Epithelial cell of proximal tubule (primary cell): ENCODE results near the gene B4GALT5. TPM values are rescaled to one million over a fixed set of nuclear protein-coding genes. Genes with fewer than 3 reads are reported as not detected.

Experiments
- DNase-seq: peaks from one replicate; pipeline ENCODE4 v3.0.0-alpha.2; 2011; ENCODE audit warnings: low read depth
- H3K4me3 ChIP-seq: 2 replicates; pipeline ENCODE4 v1.5.1; 2011; ENCODE audit warnings: low read depth, mild to moderate bottlenecking, low read length
- total RNA-seq: library from RNA; depleted of rRNA; stranded (reverse); fragments of >200 nt; gene quantifications from 2 replicates; pipeline ENCODE4 v1.2.3, GENCODE V29; 2015
- TF ChIP-seq, protein P1 (sequence below): conservative IDR thresholded peaks from 2 replicates; pipeline ENCODE4 v1.5.1; 2012; ENCODE audit warnings: low read depth, mild to moderate bottlenecking, low read length

B4GALT5 gene
- total RNA-seq, 1 donor from 2014 or later, result 27.4 TPM

DNA sequence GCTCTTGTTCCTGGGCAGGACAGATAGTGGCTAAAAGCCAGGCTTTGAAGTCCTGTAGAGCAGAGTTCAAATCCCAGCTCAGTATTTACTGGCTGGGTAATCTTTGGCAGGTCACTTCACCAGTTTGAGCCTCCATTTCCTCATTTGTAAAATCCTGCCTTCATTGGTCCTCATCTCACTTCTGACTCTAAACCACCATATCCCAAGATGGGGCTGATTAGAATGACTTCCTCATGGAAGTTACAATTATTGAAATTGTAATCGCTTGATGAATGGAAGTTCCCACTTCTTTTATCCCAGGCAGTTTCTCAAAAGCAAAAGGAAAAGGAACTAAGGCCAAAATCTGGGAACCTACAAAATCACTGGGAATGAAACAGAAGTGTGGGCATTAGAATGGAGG lies 35.9 kb upstream of the B4GALT5 start:
- TF ChIP-seq, protein P1, sequence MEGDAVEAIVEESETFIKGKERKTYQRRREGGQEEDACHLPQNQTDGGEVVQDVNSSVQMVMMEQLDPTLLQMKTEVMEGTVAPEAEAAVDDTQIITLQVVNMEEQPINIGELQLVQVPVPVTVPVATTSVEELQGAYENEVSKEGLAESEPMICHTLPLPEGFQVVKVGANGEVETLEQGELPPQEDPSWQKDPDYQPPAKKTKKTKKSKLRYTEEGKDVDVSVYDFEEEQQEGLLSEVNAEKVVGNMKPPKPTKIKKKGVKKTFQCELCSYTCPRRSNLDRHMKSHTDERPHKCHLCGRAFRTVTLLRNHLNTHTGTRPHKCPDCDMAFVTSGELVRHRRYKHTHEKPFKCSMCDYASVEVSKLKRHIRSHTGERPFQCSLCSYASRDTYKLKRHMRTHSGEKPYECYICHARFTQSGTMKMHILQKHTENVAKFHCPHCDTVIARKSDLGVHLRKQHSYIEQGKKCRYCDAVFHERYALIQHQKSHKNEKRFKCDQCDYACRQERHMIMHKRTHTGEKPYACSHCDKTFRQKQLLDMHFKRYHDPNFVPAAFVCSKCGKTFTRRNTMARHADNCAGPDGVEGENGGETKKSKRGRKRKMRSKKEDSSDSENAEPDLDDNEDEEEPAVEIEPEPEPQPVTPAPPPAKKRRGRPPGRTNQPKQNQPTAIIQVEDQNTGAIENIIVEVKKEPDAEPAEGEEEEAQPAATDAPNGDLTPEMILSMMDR, result no peak
- no peak overlapping the region for H3K4me3 ChIP-seq
- no peak for DNase-seq

DNA sequence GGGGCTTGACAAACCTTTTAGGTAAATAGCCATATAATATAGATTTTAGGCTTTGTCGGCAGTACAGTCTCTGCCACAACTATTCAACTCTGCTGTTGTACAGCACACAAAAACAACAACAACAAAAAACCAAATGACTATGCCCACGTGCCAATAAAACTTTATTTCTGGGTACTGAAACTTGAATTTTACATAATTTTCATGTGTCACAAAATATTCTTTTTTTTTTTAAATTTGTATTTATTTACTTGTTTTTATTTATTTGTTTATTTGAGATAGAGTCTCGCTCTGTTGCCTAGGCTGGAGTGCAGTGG lies 34.8 kb upstream of the B4GALT5 start:
- TF ChIP-seq, protein P1, result no peak
- no peak for DNase-seq
- no peak overlapping the region for H3K4me3 ChIP-seq

DNA sequence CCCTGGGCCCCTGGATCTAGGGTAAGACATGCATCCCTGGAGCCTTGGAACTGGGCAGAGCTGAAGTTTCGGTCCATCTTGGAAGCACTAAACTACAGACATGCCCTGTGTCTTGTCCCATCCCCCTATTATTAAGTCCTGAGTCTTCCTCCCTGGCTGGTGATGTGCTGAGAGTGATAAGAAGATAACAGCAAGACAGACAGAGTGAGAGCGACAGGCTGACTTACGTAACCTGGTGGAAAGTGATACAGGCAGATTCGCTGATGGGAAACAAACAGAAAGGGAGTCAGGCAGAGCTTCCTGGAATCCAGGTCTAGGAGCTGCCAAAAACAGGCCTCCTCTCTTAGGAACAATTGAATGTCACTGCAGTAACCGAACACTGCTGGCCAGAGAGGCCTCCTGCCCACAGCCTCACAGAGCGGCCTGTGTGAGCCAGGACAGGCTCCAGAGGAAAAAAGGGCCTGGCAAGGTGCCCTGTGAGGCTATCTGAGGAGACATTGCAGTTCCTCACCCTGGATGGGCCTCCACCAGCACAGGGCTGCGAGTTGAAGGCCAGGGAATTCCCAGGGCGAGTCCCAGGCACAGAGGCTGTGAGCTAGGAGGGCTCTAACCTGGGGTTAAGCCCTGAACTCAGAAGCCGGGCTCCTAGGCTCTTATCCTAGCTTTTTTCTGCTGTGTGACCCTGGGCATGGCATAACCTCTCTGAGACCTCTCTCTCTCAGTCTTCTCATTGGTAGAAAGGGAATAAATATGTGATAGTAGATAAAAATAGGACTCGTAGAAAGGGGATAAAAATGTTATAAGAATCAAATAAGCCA lies 34.2 kb upstream of the B4GALT5 start:
- DNase-seq, result no peak

DNA sequence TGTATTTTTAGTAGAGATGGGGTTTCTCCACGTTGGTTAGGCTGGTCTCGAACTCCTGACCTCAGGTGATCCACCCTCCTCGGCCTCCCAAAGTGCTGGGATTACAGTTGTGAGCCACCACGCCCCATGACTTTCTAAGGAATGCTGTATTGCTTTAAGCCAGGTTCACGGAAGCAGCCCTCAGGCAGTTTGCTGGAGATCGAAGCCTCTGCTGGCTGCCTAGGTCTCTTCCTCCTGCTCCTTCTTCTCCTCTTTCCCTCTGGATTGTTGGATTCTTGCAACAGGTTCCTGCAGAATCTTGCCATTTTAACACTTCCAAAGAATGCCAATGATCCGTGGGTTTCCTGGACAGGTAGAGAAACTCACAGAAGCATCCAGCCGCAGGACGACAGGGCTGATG lies 29.3 kb upstream of the B4GALT5 start:
- DNase-seq, result no peak
- TF ChIP-seq, protein P1, result no peak

More for the DNA sequence above, 34.2 kb upstream of the B4GALT5 start:
- TF ChIP-seq, protein P1, result no peak
- no peak overlapping the region for H3K4me3 ChIP-seq

DNA sequence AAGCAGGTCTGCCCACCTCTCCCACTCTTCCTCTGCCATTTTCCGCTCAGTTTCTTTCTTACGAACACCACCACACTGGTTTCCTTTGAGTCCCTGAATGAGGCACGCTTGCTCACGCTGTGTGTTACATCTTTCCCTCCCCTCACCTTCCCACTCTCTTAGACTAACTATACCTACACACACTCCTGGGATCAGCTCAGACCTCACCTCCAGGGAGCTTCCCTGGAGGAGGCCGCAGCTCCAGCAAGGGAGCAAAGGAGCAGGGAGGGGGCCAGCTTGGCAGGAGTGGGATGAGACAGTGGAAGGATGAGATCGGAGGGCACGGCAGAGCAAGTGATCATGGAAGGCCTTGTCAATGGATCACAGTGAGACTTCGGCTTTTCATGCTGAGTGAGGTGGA lies 28.3 kb upstream of the B4GALT5 start:
- H3K4me3 ChIP-seq, result no peak overlapping the region
- no peak for DNase-seq
- TF ChIP-seq, protein P1, result no peak

More for the DNA sequence above, 29.3 kb upstream of the B4GALT5 start:
- H3K4me3 ChIP-seq, result no peak overlapping the region

DNA sequence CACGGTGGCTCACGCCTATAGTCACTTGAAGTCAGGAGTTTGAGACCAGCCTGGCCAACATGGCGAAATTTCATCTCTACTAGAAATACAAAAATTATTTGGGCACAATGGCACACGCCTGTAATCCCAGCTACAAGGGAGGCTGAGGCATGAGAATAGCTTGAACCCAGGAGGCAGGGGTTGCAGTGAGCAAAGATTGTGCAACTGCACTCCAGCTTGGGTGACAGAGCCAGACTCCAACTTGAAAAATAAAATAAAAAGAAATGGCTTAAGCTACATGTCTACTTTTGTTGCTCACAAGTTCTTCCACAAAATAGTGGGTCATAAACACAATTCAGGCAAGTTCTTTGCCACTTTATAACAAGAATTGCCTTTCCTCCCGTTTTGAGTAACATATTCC lies 27.1 kb upstream of the B4GALT5 start:
- TF ChIP-seq, protein P1, result no peak
- DNase-seq, result no peak
- H3K4me3 ChIP-seq, result no peak overlapping the region

DNA sequence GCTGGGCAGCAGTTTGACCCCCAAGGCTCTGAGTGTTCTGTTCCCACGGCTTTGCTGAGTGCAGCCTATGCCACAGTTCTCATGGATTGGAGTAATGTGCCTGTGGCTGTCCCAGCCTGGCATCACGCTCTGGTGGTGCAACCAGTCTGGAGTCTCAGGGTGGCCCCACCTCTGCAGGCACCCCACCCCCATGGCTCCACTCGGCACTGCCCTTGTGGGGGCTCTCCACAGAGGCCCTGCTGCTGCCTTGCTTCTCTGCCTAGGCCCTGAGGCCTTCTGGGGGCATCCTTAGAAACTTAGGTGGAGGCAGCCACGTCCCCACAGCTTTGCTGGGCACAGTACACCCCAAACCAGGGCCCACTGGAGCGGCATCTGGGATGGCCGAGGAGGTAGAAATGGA lies 25.4 kb upstream of the B4GALT5 start:
- H3K4me3 ChIP-seq, result no peak overlapping the region
- DNase-seq, result no peak
- TF ChIP-seq, protein P1, result no peak
